Neural crest cell (in vitro differentiated cells): ENCODE data around the gene GRAPL. TPM values are rescaled to one million over a fixed set of nuclear protein-coding genes. Genes with fewer than 3 reads are reported as not detected.
A peak's percentile ranks its signal among the peaks of the same experiment; 100 is the strongest.
"Not testable (repeated sequence)": the region's sequence is repeated elsewhere in the genome, so short reads cannot be mapped to it uniquely, and the experiment has no call there.

Experiments used
- DNase-seq: peaks from one replicate; pipeline ENCODE4 v3.0.0; 2021; ENCODE audit warnings: low read depth, mixed read lengths, low spot score
- H3K27ac Mint-ChIP-seq: one replicate; pipeline ENCODE4 v1.8.0; 2021; ENCODE audit warnings: mild to moderate bottlenecking, mixed read lengths; ENCODE audit not compliant: unreplicated experiment
- H3K27me3 Mint-ChIP-seq: 2 replicates; pipeline ENCODE4 v1.8.0; 2021; ENCODE audit warnings: low read depth, mild to moderate bottlenecking, mixed read lengths
- H3K36me3 Mint-ChIP-seq: 2 replicates; pipeline ENCODE4 v1.8.0; 2021; ENCODE audit warnings: low read depth, mild to moderate bottlenecking, mixed read lengths
- H3K4me1 Mint-ChIP-seq: 2 replicates; pipeline ENCODE4 v1.8.0; 2021; ENCODE audit warnings: mixed read lengths
- H3K4me3 Mint-ChIP-seq: one replicate; pipeline ENCODE4 v1.8.0; 2021; ENCODE audit warnings: mild to moderate bottlenecking, mixed read lengths
- H3K9me3 Mint-ChIP-seq: 2 replicates; pipeline ENCODE4 v1.8.0; 2021; ENCODE audit warnings: mixed read lengths
- total RNA-seq: library from RNA; stranded (reverse); gene quantifications from 2 replicates; pipeline ENCODE4 v1.2.1, GENCODE V29; 2021
- TF ChIP-seq, protein P1 (sequence below): fragments of 200-600 bp; sonication (generic); conservative IDR thresholded peaks from 2 replicates; pipeline ENCODE4 v1.5.0; 2021; ENCODE audit warnings: antibody characterized with exemption, mild to moderate bottlenecking

The GRAPL gene
- total RNA-seq, 1 donor from 2014 or later: 1.8 TPM

DNA sequence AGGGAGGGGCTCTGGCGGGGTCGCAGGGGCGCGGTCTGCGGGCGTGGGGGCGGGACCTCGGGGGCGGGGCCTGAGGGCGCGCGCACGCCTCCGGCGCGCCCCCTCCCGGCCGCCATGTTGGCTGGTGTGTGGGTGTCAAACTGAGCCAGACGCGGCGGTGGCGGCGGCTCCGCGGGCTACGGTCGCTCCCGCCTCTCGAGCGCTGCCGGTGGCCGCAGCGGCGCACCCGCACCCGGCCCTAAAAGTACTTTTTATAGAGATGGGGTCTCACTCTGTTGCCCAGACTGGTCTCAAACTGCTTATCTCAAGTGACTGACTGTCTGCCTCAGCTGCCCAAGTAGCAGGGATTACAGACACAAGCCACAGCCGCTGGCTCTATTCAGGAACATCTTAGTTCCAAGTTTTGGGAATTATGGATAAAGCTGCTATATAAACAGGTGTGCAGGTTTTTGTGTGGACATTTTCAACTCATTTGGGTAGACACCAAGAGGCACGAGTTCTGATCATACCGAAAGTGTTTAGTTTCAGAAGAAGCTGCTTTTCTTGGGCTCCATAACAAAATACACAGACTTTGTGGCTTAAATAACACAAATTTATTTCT is 16.2 kb upstream of the GRAPL start:
- DNase-seq: peak; percentile 31
- H3K27ac Mint-ChIP-seq, H3K4me1 Mint-ChIP-seq, H3K9me3 Mint-ChIP-seq, H3K36me3 Mint-ChIP-seq, H3K27me3 Mint-ChIP-seq: not testable (repeated sequence)
- peak overlapping the region; percentile 85 for H3K4me3 Mint-ChIP-seq
- TF ChIP-seq, protein P1, sequence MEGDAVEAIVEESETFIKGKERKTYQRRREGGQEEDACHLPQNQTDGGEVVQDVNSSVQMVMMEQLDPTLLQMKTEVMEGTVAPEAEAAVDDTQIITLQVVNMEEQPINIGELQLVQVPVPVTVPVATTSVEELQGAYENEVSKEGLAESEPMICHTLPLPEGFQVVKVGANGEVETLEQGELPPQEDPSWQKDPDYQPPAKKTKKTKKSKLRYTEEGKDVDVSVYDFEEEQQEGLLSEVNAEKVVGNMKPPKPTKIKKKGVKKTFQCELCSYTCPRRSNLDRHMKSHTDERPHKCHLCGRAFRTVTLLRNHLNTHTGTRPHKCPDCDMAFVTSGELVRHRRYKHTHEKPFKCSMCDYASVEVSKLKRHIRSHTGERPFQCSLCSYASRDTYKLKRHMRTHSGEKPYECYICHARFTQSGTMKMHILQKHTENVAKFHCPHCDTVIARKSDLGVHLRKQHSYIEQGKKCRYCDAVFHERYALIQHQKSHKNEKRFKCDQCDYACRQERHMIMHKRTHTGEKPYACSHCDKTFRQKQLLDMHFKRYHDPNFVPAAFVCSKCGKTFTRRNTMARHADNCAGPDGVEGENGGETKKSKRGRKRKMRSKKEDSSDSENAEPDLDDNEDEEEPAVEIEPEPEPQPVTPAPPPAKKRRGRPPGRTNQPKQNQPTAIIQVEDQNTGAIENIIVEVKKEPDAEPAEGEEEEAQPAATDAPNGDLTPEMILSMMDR: peak; percentile 33

DNA sequence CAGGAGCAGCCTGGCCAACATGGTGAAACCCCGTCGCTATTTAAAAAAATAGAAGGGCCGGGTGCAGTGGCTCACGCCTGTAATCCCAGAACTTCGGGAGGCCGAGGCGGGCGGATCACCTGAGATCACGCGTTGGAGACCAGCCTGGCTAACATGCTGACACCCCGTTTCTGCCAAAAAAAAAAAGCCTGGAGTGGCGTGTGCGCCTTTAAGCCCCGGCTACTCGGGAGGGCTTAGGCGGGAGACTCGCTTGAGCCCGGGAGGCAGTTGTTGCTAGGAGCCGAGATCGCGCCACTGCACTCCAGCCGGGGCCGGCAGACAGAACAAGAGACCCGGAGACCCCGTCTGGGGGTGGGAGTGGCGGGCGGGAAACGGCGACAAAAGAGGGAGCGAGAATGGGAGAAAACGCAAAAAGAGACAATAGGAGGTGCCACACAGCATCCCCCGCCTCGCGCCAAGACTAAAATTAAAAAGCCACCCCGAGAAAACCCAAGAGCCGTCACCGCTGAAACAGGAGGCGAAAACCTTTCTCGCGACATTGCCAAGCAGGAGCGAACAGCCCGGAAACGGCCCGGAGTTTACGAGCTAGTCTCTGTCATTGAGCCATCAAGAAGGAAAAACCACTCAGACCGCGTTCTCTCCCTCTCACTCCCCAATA is 15.5 kb upstream of the GRAPL start:
- H3K27ac Mint-ChIP-seq, H3K4me1 Mint-ChIP-seq, H3K27me3 Mint-ChIP-seq, H3K9me3 Mint-ChIP-seq, H3K36me3 Mint-ChIP-seq: not testable (repeated sequence)
- DNase-seq: peak; percentile 36
- peak overlapping the region; percentile 85 for H3K4me3 Mint-ChIP-seq

DNA sequence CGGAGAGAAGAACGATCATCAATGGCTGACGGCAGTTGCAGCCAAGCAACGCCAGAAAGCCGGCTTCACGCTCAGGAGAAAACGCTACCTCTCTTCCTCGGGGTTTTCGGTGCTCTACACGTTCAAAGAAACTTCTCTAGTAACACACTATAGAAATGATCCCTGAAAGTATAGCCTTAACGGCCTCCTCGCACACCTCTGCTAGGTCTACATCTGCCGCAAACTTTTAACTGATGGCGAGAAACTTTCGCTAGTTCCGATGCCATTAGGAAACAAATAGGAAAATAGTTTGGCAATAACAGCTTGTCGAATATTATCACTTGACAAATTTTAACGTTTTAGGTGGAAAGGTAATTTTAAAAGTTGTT is 14.9 kb upstream of the GRAPL start:
- H3K27me3 Mint-ChIP-seq, H3K4me3 Mint-ChIP-seq, DNase-seq, H3K4me1 Mint-ChIP-seq, H3K36me3 Mint-ChIP-seq, H3K27ac Mint-ChIP-seq, H3K9me3 Mint-ChIP-seq: not testable (repeated sequence)

DNA sequence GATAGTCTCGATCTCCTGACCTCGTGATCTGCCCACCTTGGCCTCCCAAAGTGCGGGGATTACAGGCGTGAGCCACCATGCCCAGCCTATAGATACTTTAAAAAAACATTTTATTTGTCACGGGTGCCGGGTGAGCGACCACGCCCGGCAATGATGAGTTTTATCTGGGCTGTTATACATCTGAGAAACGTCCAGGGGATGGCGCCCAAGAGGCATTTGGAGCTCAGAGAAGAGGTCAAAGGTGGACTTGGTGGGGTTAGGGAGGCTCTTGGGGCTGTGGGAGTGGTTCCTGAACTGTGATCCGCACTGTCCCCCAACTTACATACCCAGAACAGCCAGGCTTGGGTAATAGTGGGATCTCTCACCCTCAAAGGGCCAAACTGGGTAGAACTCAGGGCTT is 8.7 kb upstream of the GRAPL start:
- H3K9me3 Mint-ChIP-seq, H3K4me3 Mint-ChIP-seq, H3K4me1 Mint-ChIP-seq, DNase-seq, H3K27ac Mint-ChIP-seq, H3K27me3 Mint-ChIP-seq, H3K36me3 Mint-ChIP-seq: not testable (repeated sequence)

DNA sequence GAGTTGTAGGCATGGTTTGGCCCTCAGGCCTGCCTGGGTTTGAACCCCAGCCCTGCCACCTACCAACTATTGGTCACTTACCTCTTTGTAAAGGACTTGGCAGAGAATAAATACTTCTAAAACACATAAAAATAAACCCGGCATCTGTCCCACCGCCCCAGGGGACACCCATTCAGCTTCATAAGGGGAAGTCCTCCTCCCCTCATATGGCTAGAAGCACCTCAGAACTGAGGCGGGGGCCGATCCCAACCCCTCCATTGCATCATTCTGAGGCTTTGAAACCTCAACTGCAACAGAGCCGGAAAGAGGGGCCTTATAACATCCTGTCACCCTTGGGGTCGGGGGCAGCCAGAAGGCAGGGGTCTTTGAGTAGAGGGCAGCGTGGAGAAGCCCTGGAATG is 2.1 kb upstream of the GRAPL start:
- H3K27me3 Mint-ChIP-seq, H3K4me1 Mint-ChIP-seq, H3K9me3 Mint-ChIP-seq, DNase-seq, H3K36me3 Mint-ChIP-seq, H3K4me3 Mint-ChIP-seq, H3K27ac Mint-ChIP-seq: not testable (repeated sequence)

DNA sequence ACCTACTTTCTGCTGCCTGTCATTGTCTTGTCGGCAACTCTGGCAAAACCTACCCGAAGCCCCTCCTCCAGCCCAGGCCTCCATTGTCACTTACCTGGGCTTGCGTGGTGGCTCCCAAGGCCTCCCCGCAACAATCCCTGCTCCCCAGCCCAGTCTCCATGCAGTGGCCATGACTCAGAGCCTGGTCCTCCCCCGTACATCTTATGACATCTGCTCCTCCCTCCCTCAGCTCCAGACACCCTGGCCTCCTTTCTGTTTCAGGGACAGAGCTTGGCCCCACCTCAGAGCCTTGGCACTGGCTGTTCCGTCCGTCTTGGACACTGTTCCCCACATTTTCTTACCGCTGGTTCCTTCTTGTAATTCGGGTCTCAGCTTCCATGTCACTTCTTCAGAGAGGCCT is 2.1 kb downstream of the GRAPL start:
- H3K27ac Mint-ChIP-seq, H3K9me3 Mint-ChIP-seq, H3K4me1 Mint-ChIP-seq, H3K4me3 Mint-ChIP-seq, H3K27me3 Mint-ChIP-seq, DNase-seq, H3K36me3 Mint-ChIP-seq: not testable (repeated sequence)

DNA sequence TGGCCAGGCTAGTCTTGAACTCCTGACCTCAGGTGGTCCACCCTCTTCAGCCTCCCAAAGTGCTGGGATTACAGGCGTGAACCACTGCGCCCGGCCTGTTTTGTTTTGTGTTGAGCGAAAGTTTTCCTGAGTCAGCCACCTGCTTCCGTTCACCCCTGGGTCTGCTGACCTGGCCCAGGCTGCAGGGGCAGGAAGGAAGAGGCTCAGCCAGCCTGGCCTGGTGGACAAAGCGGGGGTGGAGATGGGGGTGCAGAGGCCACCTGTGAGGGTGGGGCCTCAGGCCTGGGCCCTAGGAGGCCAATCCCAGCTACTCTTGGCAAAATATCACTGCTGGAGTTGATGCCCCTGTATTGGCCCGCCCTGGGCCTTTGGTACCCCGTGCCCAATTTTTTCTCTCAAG is 3.7 kb downstream of the GRAPL start:
- not testable (repeated sequence) for H3K27me3 Mint-ChIP-seq, H3K9me3 Mint-ChIP-seq, H3K36me3 Mint-ChIP-seq, H3K4me1 Mint-ChIP-seq, H3K27ac Mint-ChIP-seq, H3K4me3 Mint-ChIP-seq, DNase-seq

DNA sequence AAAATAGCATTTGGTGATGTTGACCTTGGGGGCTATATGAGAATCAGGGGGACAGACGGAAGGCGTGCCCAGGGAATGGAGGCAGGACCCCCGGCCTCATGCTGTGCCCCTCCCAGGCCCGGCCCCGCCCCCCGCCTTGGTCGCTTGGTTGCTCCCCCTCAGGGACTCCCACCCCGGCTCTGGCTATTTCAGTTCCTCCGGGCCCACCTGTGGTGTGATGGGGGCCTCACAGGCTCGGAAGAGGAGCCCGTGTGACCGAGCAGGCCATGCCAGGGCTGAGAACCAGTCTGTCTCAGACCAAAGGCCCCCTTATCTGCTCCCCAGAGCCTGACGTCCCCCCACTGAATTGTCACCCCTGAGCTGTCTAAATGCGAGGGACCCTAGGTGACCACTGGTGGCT is 4.4 kb downstream of the GRAPL start:
- not testable (repeated sequence) for H3K36me3 Mint-ChIP-seq, H3K4me3 Mint-ChIP-seq, DNase-seq, H3K27ac Mint-ChIP-seq, H3K4me1 Mint-ChIP-seq, H3K27me3 Mint-ChIP-seq, H3K9me3 Mint-ChIP-seq

DNA sequence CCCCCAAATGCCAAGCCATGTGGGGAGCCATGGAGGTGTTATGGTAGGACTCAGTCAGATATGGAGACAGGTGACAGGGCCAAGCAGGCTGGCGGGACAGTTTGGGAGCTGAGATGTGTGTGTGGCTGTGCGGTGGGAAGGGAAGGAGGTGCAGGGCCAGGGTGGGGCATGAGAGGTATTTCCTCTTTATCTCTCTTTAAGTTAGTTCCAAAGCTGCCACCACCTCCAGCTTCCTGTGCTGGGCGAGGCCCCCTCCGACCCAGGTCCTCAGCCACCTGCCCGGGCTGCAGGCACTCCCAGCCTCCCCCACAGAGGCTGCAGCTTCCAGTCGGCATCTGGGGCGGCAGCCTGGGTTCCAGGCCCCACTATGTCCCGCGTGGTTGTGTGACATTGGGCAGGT is 6.4 kb downstream of the GRAPL start:
- not testable (repeated sequence) for DNase-seq, H3K9me3 Mint-ChIP-seq, H3K27ac Mint-ChIP-seq, H3K4me1 Mint-ChIP-seq, H3K36me3 Mint-ChIP-seq, H3K4me3 Mint-ChIP-seq, H3K27me3 Mint-ChIP-seq

DNA sequence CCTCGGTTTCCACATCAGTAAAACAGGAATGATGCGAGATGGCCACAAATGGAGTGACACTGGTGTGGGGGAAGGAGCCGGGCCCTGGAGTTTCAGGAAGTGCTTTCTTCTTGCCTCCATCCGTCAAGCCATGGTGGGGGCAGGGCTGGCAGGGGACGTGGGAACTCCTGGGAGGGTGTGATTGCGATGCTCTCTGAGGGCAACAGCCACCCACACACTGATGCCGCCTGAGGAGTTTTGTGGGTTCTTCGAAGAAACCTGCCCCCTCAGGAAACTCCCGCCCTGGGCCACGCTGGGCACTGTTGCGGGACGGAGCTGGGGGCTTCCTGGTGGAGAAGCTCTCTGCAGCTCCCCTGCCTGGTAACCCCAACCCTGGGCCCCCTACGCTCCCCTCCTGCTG is 8.0 kb downstream of the GRAPL start:
- not testable (repeated sequence) for H3K4me3 Mint-ChIP-seq, H3K27ac Mint-ChIP-seq, H3K27me3 Mint-ChIP-seq, H3K36me3 Mint-ChIP-seq, H3K4me1 Mint-ChIP-seq, DNase-seq, H3K9me3 Mint-ChIP-seq

DNA sequence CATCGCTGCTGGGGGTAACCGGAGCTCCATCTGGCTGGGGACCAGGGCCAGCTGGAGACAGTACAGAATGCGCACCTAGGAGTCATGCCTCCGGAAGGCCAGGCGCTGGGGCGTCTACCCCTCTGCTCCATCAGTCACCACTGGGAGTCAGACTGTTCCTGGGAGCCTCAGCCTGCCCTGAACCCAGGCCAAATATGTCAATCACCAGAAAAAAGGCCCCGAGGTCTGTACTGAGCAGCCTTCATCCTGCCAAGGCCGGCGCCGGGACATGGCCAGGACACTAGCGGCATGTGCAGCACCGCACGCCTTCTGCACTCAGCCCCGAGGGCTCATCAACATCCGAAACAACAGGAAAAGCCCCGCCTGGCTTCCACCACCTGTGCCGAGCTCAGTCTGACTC is 8.7 kb downstream of the GRAPL start:
- not testable (repeated sequence) for H3K4me1 Mint-ChIP-seq, H3K27me3 Mint-ChIP-seq, H3K9me3 Mint-ChIP-seq, H3K27ac Mint-ChIP-seq, H3K36me3 Mint-ChIP-seq, DNase-seq, H3K4me3 Mint-ChIP-seq

DNA sequence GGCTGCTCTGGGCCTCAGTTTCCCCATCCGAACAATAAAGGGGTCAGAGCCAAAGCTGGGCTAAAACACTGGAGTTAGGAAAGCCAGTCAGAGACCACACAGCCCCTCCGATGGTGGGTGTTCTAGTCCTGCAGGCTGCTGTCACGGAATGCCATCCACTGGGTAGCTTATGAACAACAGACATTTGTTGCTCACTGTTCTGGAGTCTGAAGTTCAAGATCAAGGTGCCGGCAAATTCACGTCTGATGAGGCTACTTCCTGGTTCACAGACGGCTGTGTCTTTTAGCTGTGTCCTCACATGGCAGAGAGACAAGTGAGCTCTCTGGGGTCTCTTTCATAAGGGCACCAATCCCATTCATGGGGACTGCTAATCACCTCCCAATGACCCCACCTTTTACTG is 9.2 kb downstream of the GRAPL start:
- not testable (repeated sequence) for H3K4me1 Mint-ChIP-seq, H3K27me3 Mint-ChIP-seq, DNase-seq, H3K36me3 Mint-ChIP-seq, H3K27ac Mint-ChIP-seq, H3K4me3 Mint-ChIP-seq, H3K9me3 Mint-ChIP-seq

DNA sequence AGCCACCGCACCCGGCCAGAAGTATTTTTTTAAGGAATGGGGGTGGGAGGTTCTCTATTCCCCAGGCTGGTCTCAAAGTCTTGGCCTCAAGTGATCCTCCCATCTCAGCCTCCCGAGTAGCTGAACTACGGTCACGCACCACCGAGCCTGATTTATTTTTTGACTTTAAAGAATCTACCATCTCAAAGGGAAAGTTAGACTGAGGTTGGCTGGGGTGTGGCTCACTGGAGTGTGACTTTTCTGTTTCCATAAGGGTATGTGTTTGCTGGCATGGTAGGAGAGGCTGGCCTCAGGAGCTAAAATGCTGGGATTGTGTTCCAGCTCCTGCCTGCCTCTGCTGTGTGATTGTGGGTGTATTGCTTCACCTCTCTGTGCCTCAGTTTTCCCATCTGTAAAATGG is 10.6 kb downstream of the GRAPL start:
- not testable (repeated sequence) for H3K9me3 Mint-ChIP-seq, H3K4me3 Mint-ChIP-seq, H3K4me1 Mint-ChIP-seq, H3K36me3 Mint-ChIP-seq, H3K27ac Mint-ChIP-seq, DNase-seq, H3K27me3 Mint-ChIP-seq
